Activated T-cell treated with anti-CD3 and anti-CD28 coated beads, Interleukin-2, amount 50 U/mL, for 48 hours (primary cell): Measurements from ENCODE around the gene SLC3A2.
"Not testable (repeated sequence)": the region's sequence is repeated elsewhere in the genome, so short reads cannot be mapped to it uniquely, and the experiment has no call there.

Experiments
- DNase-seq, 2 experiments: peaks; one replicate each; pipeline ENCODE4 v3.0.0-alpha.2; 2020

SLC3A2 gene

GRCh38 chr11:62880803-62881578 is at the start of gene SLC3A2:
Gene SLC3A2, plus strand, starts transcription at chr11:62880896. Its CDS starts 128 bp downstream, at chr11:62881024.
- DNase-seq: peak; percentile 90 to 92

GRCh38 chr11:62830904-62831519 is 49.7 kb upstream of the SLC3A2 start:
- no peak for DNase-seq

- peak; percentile 100 for DNase-seq
Observed at GRCh38 chr11:62831520-62832335, 49.0 kb upstream of the SLC3A2 start, which contains the start of gene STX5. Gene STX5, minus strand, starts transcription at chr11:62832051. Its CDS starts 808 bp downstream, at chr11:62831243.

GRCh38 chr11:62832336-62833234 is 48.1 kb upstream of the SLC3A2 start, which contains the start of gene TEX54:
Gene TEX54, minus strand, starts transcription at chr11:62832841.
- peak in 1 of 2 experiments; percentile 45 for DNase-seq

GRCh38 chr11:62835336-62835735 is 45.4 kb upstream of the SLC3A2 start:
- no peak for DNase-seq

GRCh38 chr11:62839050-62839945 is 41.4 kb upstream of the SLC3A2 start, which contains the start of gene WDR74:
Gene WDR74, minus strand, starts transcription at chr11:62839590. Its CDS starts 20 bp downstream, at chr11:62839570.
- DNase-seq: peak; percentile 91 to 92

GRCh38 chr11:62840721-62841360 is 39.9 kb upstream of the SLC3A2 start:
- DNase-seq: peak; percentile 88 to 90

GRCh38 chr11:62841361-62842170 is 39.1 kb upstream of the SLC3A2 start:
- peak; percentile 91 to 94 for DNase-seq

GRCh38 chr11:62842171-62842741 is 38.4 kb upstream of the SLC3A2 start:
- peak; percentile 69 to 71 for DNase-seq

GRCh38 chr11:62842891-62843290 is 37.8 kb upstream of the SLC3A2 start:
- not testable (repeated sequence) for DNase-seq

GRCh38 chr11:62843466-62843865 is 37.2 kb upstream of the SLC3A2 start:
- DNase-seq: no peak

GRCh38 chr11:62844154-62844553 is 36.5 kb upstream of the SLC3A2 start:
- no peak for DNase-seq

GRCh38 chr11:62846177-62846576 is 34.5 kb upstream of the SLC3A2 start:
- no peak for DNase-seq

GRCh38 chr11:62847767-62848314 is 32.9 kb upstream of the SLC3A2 start:
- DNase-seq: no peak

GRCh38 chr11:62850911-62851806 is 29.5 kb upstream of the SLC3A2 start:
- peak; percentile 77 to 78 for DNase-seq

GRCh38 chr11:62851807-62852522 is 28.7 kb upstream of the SLC3A2 start:
- no peak for DNase-seq
